Mesothelial cell of epicardium (in vitro differentiated cells): ENCODE data around the gene MAB21L3. TPM values are rescaled to one million over a fixed set of nuclear protein-coding genes. Genes with fewer than 3 reads are reported as not detected.
A peak's percentile ranks its signal among the peaks of the same experiment; 100 is the strongest.

Experiments used
- DNase-seq, 2 experiments: peaks; one replicate each; pipeline ENCODE4 v3.0.0; 2021; ENCODE audit warnings: low spot score in 2 of 2; ENCODE audit not compliant: unreplicated experiment in 2 of 2
- H3K27ac Mint-ChIP-seq: 2 replicates; pipeline ENCODE4 v1.8.0; 2021; ENCODE audit warnings: mixed read lengths
- H3K27me3 Mint-ChIP-seq: 2 replicates; pipeline ENCODE4 v1.8.0; 2021; ENCODE audit warnings: low read depth, mixed read lengths
- H3K36me3 Mint-ChIP-seq: 2 replicates; pipeline ENCODE4 v1.8.0; 2021; ENCODE audit warnings: mixed read lengths
- H3K4me1 Mint-ChIP-seq: 2 replicates; pipeline ENCODE4 v1.8.0; 2021; ENCODE audit warnings: mixed read lengths
- H3K4me3 Mint-ChIP-seq: 2 replicates; pipeline ENCODE4 v1.8.0; 2021; ENCODE audit warnings: mild to moderate bottlenecking, moderate library complexity, mixed read lengths
- H3K9me3 Mint-ChIP-seq: 2 replicates; pipeline ENCODE4 v1.8.0; 2021; ENCODE audit warnings: mixed read lengths
- CTCF ChIP-seq: fragments of 200-600 bp; sonication (generic); IDR thresholded peaks from one replicate; pipeline ENCODE4 v1.5.0; 2021; ENCODE audit warnings: antibody characterized with exemption; ENCODE audit not compliant: unreplicated experiment
- total RNA-seq: library from RNA; stranded (reverse); gene quantifications from 3 replicates; pipeline ENCODE4 v1.2.1, GENCODE V29; 2021

Gene MAB21L3
- total RNA-seq, 1 donor from 2014 or later = 0.16 TPM

- Mint-ChIP-seq H3K4me3 (no peak overlapping the region), H3K36me3 (no peaks in the 10 kb centered on the region), H3K4me1 (peaks cover 3% of the 10 kb centered on the region), H3K9me3 (peaks cover 4% of the 10 kb centered on the region), H3K27me3 (no peaks in the 10 kb centered on the region), H3K27ac (no peak overlapping the region)
- TF ChIP-seq CTCF = no peak
- no peak for DNase-seq
These were observed 39.2 kb downstream of the MAB21L3 start for GRCh38 chr1:116150368-116150767.

- H3K27me3 Mint-ChIP-seq = no peaks in the 10 kb centered on the region
- H3K4me3 Mint-ChIP-seq = peak overlapping the region; percentile 58
- H3K9me3 Mint-ChIP-seq = peaks cover 4% of the 10 kb centered on the region
- peaks cover 3% of the 10 kb centered on the region for H3K4me1 Mint-ChIP-seq
- peak; percentile 90 for TF ChIP-seq CTCF
- H3K36me3 Mint-ChIP-seq = no peaks in the 10 kb centered on the region
- H3K27ac Mint-ChIP-seq = no peak overlapping the region
- DNase-seq = peak; percentile 54 to 87
These were observed 40.8 kb downstream of the MAB21L3 start for GRCh38 chr1:116151739-116152576.

GRCh38 chr1:116152577-116152943, 41.4 kb downstream of the MAB21L3 start:
- Mint-ChIP-seq H3K4me3 (peak overlapping the region; percentile 58), H3K27ac (no peak overlapping the region), H3K9me3 (peaks cover 5% of the 10 kb centered on the region), H3K27me3 (no peaks in the 10 kb centered on the region), H3K4me1 (peaks cover 3% of the 10 kb centered on the region), H3K36me3 (no peaks in the 10 kb centered on the region)
- TF ChIP-seq CTCF = no peak
- no peak for DNase-seq

- Mint-ChIP-seq H3K9me3 (peaks cover 5% of the 10 kb centered on the region), H3K36me3 (no peaks in the 10 kb centered on the region)
These were observed 41.9 kb downstream of the MAB21L3 start for GRCh38 chr1:116152950-116153691.

GRCh38 chr1:116153692-116154031, 42.5 kb downstream of the MAB21L3 start:
- Mint-ChIP-seq H3K9me3 (peaks cover 5% of the 10 kb centered on the region), H3K4me1 (peaks cover 3% of the 10 kb centered on the region), H3K27me3 (no peaks in the 10 kb centered on the region), H3K4me3 (no peak overlapping the region), H3K27ac (no peak overlapping the region), H3K36me3 (no peaks in the 10 kb centered on the region)
- DNase-seq = no peak
- no peak for TF ChIP-seq CTCF

More at GRCh38 chr1:116152950-116153691, 41.9 kb downstream of the MAB21L3 start:
- Mint-ChIP-seq H3K4me3 (no peak overlapping the region), H3K27ac (no peak overlapping the region), H3K4me1 (peaks cover 3% of the 10 kb centered on the region), H3K27me3 (no peaks in the 10 kb centered on the region)
- no peak for TF ChIP-seq CTCF
- DNase-seq = no peak
